ENCODE data around the gene B3GALT6. TPM values are rescaled to one million over a fixed set of nuclear protein-coding genes. Genes with fewer than 3 reads are reported as not detected.

Gene B3GALT6
- total and polyA plus RNA-seq, 8 donors, result 1.8 to 13.8 (median 7.5) TPM; not detected in 1

DNA sequence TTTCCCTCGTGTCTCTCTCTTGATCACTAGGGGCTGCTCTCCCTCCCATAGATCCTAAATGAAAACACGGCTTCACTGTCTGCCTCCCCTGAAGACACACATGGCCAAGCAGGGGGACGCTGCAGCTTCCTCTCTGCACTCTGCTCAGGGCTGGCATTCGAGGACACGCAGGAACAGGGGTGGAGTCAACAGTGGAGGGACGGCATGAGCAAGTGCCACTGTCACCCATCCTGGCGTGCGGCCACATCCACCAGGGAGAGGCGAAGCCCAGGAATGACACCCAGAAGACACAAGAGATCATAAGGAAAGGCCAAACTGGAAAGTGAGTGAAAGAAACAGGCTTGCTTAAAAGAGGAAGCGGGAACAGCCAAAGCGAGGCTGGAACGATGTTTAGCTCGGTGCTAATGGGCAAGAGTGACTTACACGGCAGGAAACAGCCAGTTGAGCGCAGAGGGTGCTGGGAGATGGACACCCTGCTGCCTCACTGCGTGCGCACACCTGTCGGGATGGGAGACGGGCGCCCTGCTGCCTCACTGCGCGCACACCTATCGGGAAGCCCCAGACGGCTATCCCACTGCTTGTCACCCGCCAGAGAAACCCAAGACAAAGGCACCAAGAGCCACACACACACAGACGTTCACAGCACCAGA, 28.0 kb downstream of the B3GALT6 start:
- no peak overlapping the region for H3K27ac ChIP-seq
- DNase-seq, result no peak
- no peaks in the 10 kb centered on the region for H3K9me3 ChIP-seq
- TF ChIP-seq POLR2A (IDR thresholded peaks at IDR 0.05) (no peak), POLR2AphosphoS5 (IDR thresholded peaks at IDR 0.05) (no peak), EP300 (IDR thresholded peaks at IDR 0.05) (no peak)
- TF ChIP-seq, protein P1, sequence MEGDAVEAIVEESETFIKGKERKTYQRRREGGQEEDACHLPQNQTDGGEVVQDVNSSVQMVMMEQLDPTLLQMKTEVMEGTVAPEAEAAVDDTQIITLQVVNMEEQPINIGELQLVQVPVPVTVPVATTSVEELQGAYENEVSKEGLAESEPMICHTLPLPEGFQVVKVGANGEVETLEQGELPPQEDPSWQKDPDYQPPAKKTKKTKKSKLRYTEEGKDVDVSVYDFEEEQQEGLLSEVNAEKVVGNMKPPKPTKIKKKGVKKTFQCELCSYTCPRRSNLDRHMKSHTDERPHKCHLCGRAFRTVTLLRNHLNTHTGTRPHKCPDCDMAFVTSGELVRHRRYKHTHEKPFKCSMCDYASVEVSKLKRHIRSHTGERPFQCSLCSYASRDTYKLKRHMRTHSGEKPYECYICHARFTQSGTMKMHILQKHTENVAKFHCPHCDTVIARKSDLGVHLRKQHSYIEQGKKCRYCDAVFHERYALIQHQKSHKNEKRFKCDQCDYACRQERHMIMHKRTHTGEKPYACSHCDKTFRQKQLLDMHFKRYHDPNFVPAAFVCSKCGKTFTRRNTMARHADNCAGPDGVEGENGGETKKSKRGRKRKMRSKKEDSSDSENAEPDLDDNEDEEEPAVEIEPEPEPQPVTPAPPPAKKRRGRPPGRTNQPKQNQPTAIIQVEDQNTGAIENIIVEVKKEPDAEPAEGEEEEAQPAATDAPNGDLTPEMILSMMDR (IDR thresholded peaks at IDR 0.05), result no peak
- H3K36me3 ChIP-seq, result peaks cover 56 to 98% (median 93%) of the 10 kb centered on the region in 4 donors
- intact Hi-C loops (cut with DNase I; ENCODE audit: low total_unique reads), result no loop called here
- H3K4me3 ChIP-seq, result no peak overlapping the region
- H3K4me1 ChIP-seq, result peaks cover 0 to 22% (median 7%) of the 10 kb centered on the region in 4 donors
- no peaks in the 10 kb centered on the region for H3K27me3 ChIP-seq
- WGBS, 5 donors, result 76 to 89% (median 81%) methylated on average over 18 to 26 of the region's 26 CpGs

DNA sequence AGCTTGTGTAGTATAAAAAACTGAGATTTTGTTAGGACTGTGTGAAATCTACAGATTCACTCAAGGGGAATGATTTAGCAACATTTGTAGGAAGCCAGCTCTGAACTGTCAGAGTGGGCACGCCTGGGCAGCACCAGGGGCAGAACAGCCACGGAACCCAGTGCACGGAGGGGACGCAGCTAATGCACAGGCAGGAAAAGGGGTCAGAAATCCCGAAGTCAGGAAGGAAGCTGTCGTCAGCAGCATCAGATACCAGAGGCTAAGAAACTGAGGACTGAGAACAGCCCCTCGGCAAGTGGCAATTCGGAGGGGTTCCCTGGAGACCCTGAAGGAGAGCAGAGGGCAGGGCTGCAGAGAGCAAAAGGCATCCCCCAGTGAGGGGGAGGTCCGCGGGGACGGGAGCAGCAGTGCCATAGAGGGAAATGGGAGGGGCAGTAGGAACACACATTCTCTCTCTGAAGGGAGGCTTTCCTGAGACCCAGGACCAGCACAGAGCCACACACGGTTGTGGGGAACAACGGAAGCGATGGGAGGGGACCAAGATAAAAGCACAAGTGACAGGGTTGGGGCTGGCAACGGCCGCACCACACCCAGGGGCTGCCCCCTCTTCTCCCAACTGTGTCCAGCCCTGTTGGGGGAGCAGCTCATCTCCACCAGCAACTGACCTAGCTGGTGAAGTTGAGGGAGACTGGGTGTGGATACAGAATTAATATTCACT, 29.0 kb downstream of the B3GALT6 start:
- H3K36me3 ChIP-seq, result peaks cover 53 to 98% (median 92%) of the 10 kb centered on the region in 4 donors
- DNase-seq, result no peak
- no peak overlapping the region for H3K4me3 ChIP-seq
- 70 to 80% (median 76%) methylated on average over 16 of the region's 16 CpGs for WGBS, 5 donors
- H3K4me1 ChIP-seq, result peaks cover 0 to 24% (median 8%) of the 10 kb centered on the region in 4 donors
- intact Hi-C loops (cut with DNase I; ENCODE audit: low total_unique reads), result no loop called here
- H3K27me3 ChIP-seq, result no peaks in the 10 kb centered on the region
- H3K27ac ChIP-seq, result no peak overlapping the region
- H3K9me3 ChIP-seq, result no peaks in the 10 kb centered on the region
- TF ChIP-seq, protein P1 (IDR thresholded peaks at IDR 0.05), result no peak
- TF ChIP-seq POLR2AphosphoS5 (IDR thresholded peaks at IDR 0.05) (no peak), POLR2A (IDR thresholded peaks at IDR 0.05) (no peak), EP300 (IDR thresholded peaks at IDR 0.05) (no peak)

DNA sequence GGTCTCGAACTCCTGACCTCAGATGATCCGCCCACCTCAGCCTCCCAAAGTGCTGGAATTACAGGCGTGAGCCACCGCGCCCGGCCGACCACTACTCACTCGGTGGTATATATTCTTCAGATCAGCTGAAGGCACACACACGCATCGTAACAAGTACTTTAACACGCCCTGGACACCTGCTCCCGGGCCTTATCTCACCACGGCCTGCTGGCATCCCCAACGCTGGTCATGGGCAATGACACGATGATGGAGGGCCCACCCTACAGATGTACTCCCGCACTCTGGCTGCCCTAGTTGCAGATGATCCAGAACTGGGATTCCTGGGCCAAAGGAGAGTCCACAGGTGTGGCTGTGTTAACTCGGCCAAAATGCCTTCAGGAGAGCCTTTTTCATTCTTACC, 30.0 kb downstream of the B3GALT6 start:
- intact Hi-C loops (cut with DNase I; ENCODE audit: low total_unique reads), result no loop called here
- DNase-seq, result no peak
- peaks cover 55 to 98% (median 92%) of the 10 kb centered on the region in 4 donors for H3K36me3 ChIP-seq

DNA sequence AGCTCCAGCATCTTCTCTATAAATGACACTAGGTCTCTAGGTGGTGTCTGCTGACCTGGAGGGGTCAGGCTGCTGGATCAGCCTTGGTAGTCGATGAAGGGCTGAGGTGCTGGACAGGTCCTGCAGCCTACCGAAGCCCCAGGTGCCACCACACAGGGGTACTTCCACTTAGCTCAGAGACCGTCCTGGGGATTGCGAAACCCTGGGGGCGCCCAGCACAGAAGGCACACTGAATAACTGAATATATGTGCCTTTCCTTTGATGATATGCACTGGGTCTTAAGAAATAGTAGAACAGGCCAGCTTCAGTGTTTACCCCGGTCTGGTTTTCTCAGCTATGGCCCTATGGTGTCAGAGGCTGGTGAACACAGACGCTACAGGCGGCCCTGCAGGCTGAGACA, 30.7 kb downstream of the B3GALT6 start:
- WGBS, 5 donors, result 92 to 95% (median 93%) methylated on average over 8 of the region's 8 CpGs
- Histone ChIP-seq H3K27ac (no peak overlapping the region), H3K9me3 (no peaks in the 10 kb centered on the region), H3K4me3 (no peak overlapping the region), H3K36me3 (peaks cover 58 to 98% (median 96%) of the 10 kb centered on the region in 4 donors), H3K27me3 (no peaks in the 10 kb centered on the region), H3K4me1 (peaks cover 0 to 24% (median 8%) of the 10 kb centered on the region in 4 donors)
- intact Hi-C loops (cut with DNase I; ENCODE audit: low total_unique reads), result no loop called here
- TF ChIP-seq, protein P1 (IDR thresholded peaks at IDR 0.05), result no peak
- TF ChIP-seq POLR2A (IDR thresholded peaks at IDR 0.05), result no peak
- no peak for DNase-seq

More for the DNA sequence above, 30.0 kb downstream of the B3GALT6 start:
- 92 to 96% (median 95%) methylated on average over 17 of the region's 17 CpGs for WGBS, 5 donors
- H3K27ac ChIP-seq, result no peak overlapping the region
- H3K4me1 ChIP-seq, result peaks cover 0 to 24% (median 8%) of the 10 kb centered on the region in 4 donors
- no peaks in the 10 kb centered on the region for H3K9me3 ChIP-seq
- no peak overlapping the region for H3K4me3 ChIP-seq
- TF ChIP-seq POLR2AphosphoS5 (IDR thresholded peaks at IDR 0.05) (no peak), POLR2A (IDR thresholded peaks at IDR 0.05) (no peak), EP300 (IDR thresholded peaks at IDR 0.05) (no peak)
- TF ChIP-seq, protein P1 (IDR thresholded peaks at IDR 0.05), result no peak
- H3K27me3 ChIP-seq, result no peaks in the 10 kb centered on the region

Data from stomach (tissue), 9 donors.